GM12878 (cell line): Measurements from ENCODE around the gene CELSR3.

Experiments
- ETV6 ChIP-seq, 2 experiments: fragments of 450-650 bp in 1 of 2; IDR thresholded peaks in 1 of 2; conservative IDR thresholded peaks in 1 of 2; 2 replicates each; pipeline ENCODE4 v1.6.1; 2014; ENCODE audit warnings: antibody characterized with exemption in 1 of 2, borderline replicate concordance in 1 of 2, low read depth in 1 of 2, mild to moderate bottlenecking in 1 of 2, moderate library complexity in 1 of 2
- RAD21 ChIP-seq: IDR thresholded peaks from 2 replicates; pipeline ENCODE4 v1.6.1; 2011; ENCODE audit warnings: mild to moderate bottlenecking, low read depth, low read length, moderate library complexity; ENCODE audit not compliant: insufficient read depth
- TCF7 ChIP-seq: IDR thresholded peaks from 2 replicates; pipeline ENCODE4 v1.6.1; 2014; ENCODE audit warnings: antibody characterized with exemption, borderline replicate concordance
- TF ChIP-seq, protein P1 (sequence below), 3 experiments: IDR thresholded peaks in 2 of 3; conservative IDR thresholded peaks in 1 of 3; 2 replicates each; pipeline ENCODE4 v1.5.1; 2011; ENCODE audit warnings: low read depth in 3 of 3, low read length in 3 of 3, mild to moderate bottlenecking in 3 of 3, control low read depth in 2 of 3, moderate library complexity in 2 of 3, inconsistent platforms in 1 of 3, mixed read lengths in 1 of 3; ENCODE audit not compliant: control insufficient read depth in 2 of 3, insufficient read depth in 1 of 3; ENCODE audit errors: extremely low read depth in 1 of 3
- TF ChIP-seq, protein P2 (sequence below): fragments of 450-650 bp; formaldehyde crosslinking; IDR thresholded peaks from 2 replicates; pipeline ENCODE4 v1.5.0; 2022; ENCODE audit warnings: mild to moderate bottlenecking, missing genetic modification characterization
- TF ChIP-seq, protein P3 (sequence below): IDR thresholded peaks from 2 replicates; pipeline ENCODE4 v1.6.1; 2012; ENCODE audit warnings: low read length, inconsistent platforms

DNA sequence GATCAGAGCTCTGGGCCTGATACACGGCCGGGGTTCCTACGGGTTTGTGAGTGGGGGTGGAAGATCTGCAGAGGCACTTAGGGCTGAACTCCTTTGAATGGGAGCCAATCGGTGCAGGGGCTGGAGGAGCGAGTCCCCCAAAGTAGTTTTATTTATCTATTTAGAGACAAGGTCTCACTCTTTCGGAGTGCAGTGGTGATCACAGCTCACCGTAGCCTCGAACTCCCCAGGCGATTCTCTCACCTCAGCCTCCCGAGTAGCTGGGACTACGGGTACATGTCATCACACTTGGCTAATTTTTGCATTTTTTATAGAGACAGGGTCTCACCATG, 1.6 kb upstream of the CELSR3 start:
- TF ChIP-seq, protein P1, sequence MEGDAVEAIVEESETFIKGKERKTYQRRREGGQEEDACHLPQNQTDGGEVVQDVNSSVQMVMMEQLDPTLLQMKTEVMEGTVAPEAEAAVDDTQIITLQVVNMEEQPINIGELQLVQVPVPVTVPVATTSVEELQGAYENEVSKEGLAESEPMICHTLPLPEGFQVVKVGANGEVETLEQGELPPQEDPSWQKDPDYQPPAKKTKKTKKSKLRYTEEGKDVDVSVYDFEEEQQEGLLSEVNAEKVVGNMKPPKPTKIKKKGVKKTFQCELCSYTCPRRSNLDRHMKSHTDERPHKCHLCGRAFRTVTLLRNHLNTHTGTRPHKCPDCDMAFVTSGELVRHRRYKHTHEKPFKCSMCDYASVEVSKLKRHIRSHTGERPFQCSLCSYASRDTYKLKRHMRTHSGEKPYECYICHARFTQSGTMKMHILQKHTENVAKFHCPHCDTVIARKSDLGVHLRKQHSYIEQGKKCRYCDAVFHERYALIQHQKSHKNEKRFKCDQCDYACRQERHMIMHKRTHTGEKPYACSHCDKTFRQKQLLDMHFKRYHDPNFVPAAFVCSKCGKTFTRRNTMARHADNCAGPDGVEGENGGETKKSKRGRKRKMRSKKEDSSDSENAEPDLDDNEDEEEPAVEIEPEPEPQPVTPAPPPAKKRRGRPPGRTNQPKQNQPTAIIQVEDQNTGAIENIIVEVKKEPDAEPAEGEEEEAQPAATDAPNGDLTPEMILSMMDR (IDR thresholded peaks at IDR 0.05 in 2 of 3, conservative IDR thresholded peaks at IDR 0.05 in 1 of 3; ENCODE audit: control insufficient read depth in 2 of 3, extremely low read depth in 1 of 3, insufficient read depth in 1 of 3, low read depth in 3 of 3, low read length in 3 of 3), result no peak
- TF ChIP-seq, protein P2, sequence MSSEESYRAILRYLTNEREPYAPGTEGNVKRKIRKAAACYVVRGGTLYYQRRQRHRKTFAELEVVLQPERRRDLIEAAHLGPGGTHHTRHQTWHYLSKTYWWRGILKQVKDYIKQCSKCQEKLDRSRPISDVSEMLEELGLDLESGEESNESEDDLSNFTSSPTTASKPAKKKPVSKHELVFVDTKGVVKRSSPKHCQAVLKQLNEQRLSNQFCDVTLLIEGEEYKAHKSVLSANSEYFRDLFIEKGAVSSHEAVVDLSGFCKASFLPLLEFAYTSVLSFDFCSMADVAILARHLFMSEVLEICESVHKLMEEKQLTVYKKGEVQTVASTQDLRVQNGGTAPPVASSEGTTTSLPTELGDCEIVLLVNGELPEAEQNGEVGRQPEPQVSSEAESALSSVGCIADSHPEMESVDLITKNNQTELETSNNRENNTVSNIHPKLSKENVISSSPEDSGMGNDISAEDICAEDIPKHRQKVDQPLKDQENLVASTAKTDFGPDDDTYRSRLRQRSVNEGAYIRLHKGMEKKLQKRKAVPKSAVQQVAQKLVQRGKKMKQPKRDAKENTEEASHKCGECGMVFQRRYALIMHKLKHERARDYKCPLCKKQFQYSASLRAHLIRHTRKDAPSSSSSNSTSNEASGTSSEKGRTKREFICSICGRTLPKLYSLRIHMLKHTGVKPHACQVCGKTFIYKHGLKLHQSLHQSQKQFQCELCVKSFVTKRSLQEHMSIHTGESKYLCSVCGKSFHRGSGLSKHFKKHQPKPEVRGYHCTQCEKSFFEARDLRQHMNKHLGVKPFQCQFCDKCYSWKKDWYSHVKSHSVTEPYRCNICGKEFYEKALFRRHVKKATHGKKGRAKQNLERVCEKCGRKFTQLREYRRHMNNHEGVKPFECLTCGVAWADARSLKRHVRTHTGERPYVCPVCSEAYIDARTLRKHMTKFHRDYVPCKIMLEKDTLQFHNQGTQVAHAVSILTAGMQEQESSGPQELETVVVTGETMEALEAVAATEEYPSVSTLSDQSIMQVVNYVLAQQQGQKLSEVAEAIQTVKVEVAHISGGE (CRISPR knock-in tag), result no peak
- no peak for TF ChIP-seq TCF7
- TF ChIP-seq, protein P3, sequence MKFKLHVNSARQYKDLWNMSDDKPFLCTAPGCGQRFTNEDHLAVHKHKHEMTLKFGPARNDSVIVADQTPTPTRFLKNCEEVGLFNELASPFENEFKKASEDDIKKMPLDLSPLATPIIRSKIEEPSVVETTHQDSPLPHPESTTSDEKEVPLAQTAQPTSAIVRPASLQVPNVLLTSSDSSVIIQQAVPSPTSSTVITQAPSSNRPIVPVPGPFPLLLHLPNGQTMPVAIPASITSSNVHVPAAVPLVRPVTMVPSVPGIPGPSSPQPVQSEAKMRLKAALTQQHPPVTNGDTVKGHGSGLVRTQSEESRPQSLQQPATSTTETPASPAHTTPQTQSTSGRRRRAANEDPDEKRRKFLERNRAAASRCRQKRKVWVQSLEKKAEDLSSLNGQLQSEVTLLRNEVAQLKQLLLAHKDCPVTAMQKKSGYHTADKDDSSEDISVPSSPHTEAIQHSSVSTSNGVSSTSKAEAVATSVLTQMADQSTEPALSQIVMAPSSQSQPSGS, result no peak
- no peak for TF ChIP-seq RAD21
- TF ChIP-seq ETV6 (conservative IDR thresholded peaks at IDR 0.05 in 1 of 2, IDR thresholded peaks at IDR 0.05 in 1 of 2; ENCODE audit: borderline replicate concordance in 1 of 2, low read depth in 1 of 2), result no peak
